Neural cell (in vitro differentiated cells): ENCODE measurements around the gene CREB3L2.

ENCODE experiments used
- CTCF ChIP-seq: fragments of 450-650 bp; IDR thresholded peaks from 2 replicates; pipeline ENCODE4 v1.5.1; 2014; ENCODE audit warnings: antibody characterized with exemption, mild to moderate bottlenecking, moderate library complexity; ENCODE audit not compliant: poor library complexity, severe bottlenecking
- EP300 ChIP-seq: fragments of 450-650 bp; conservative IDR thresholded peaks from 2 replicates; pipeline ENCODE4 v1.6.1; 2014; ENCODE audit warnings: antibody characterized with exemption, mild to moderate bottlenecking, moderate library complexity; ENCODE audit not compliant: poor library complexity, severe bottlenecking
- EZH2 ChIP-seq: fragments of 200-600, 300-800 bp; shearing (Covaris generic), sonication (generic); IDR thresholded peaks from 2 replicates; pipeline ENCODE4 v1.6.1; 2014; ENCODE audit warnings: antibody characterized with exemption, low read length, borderline replicate concordance, mild to moderate bottlenecking; ENCODE audit not compliant: insufficient read depth, poor library complexity, severe bottlenecking
- POLR2AphosphoS5 ChIP-seq: IDR thresholded peaks from 2 replicates; pipeline ENCODE4 v1.6.1; 2012
- RAD21 ChIP-seq: fragments of 450-650 bp; conservative IDR thresholded peaks from 2 replicates; pipeline ENCODE4 v1.6.1; 2014; ENCODE audit warnings: antibody characterized with exemption, mild to moderate bottlenecking, moderate library complexity
- REST ChIP-seq: IDR thresholded peaks from 2 replicates; pipeline ENCODE4 v1.6.1; 2012; ENCODE audit warnings: borderline replicate concordance
- SMC3 ChIP-seq: fragments of 450-650 bp; conservative IDR thresholded peaks from 2 replicates; pipeline ENCODE4 v1.6.1; 2014; ENCODE audit warnings: antibody characterized with exemption, mild to moderate bottlenecking, moderate library complexity; ENCODE audit not compliant: poor library complexity
- TAF1 ChIP-seq: IDR thresholded peaks from 2 replicates; pipeline ENCODE4 v1.6.1; 2012; ENCODE audit warnings: low read depth

GRCh38 chr7:138029126-138029525 lies 27.2 kb upstream of the CREB3L2 start:
- no peak for TF ChIP-seq EZH2
- no peak for TF ChIP-seq CTCF
- TF ChIP-seq SMC3 = no peak
- no peak for TF ChIP-seq TAF1
- TF ChIP-seq POLR2AphosphoS5 = no peak
- no peak for TF ChIP-seq EP300
- no peak for TF ChIP-seq REST
- no peak for TF ChIP-seq RAD21
